ENCODE results near the gene MORF4L2.
"Not testable (repeated sequence)": the region's sequence is repeated elsewhere in the genome, so short reads cannot be mapped to it uniquely, and the experiment has no call there.

MORF4L2 gene

GRCh38 chrX:103666202-103667107 is 20.0 kb downstream of the MORF4L2 start:
- Histone ChIP-seq H3K27ac (no peak overlapping the region), H3K36me3 (ENCODE audit: insufficient read depth) (no peaks in the 10 kb centered on the region), H2AFZ (ENCODE audit: low read depth) (no peak overlapping the region), H3K4me3 (IDR thresholded peaks at IDR 0.05; ENCODE audit: insufficient read depth, low read depth, low read length) (no peak overlapping the region), H3K4me2 (no peak overlapping the region), H3K79me2 (ENCODE audit: insufficient read depth, low read depth) (no peaks in the 10 kb centered on the region), H3K4me1 (ENCODE audit: low read depth, poor library complexity, severe bottlenecking) (no peaks in the 10 kb centered on the region), H3K9ac (no peak overlapping the region), H3K27me3 (ENCODE audit: insufficient read depth, low read depth) (no peaks in the 10 kb centered on the region), H4K20me1 (ENCODE audit: insufficient read depth) (no peaks in the 10 kb centered on the region)
- no peak for TF ChIP-seq CTCF (conservative IDR thresholded peaks at IDR 0.05; ENCODE audit: low read depth, low read length)

- Histone ChIP-seq H3K9ac (no peak overlapping the region), H4K20me1 (ENCODE audit: insufficient read depth) (no peaks in the 10 kb centered on the region), H3K36me3 (ENCODE audit: insufficient read depth) (no peaks in the 10 kb centered on the region), H3K4me3 (IDR thresholded peaks at IDR 0.05; ENCODE audit: insufficient read depth, low read depth, low read length) (no peak overlapping the region), H3K27ac (no peak overlapping the region), H2AFZ (ENCODE audit: low read depth) (no peak overlapping the region), H3K79me2 (ENCODE audit: insufficient read depth, low read depth) (no peaks in the 10 kb centered on the region), H3K4me1 (ENCODE audit: low read depth, poor library complexity, severe bottlenecking) (no peaks in the 10 kb centered on the region), H3K27me3 (ENCODE audit: insufficient read depth, low read depth) (no peaks in the 10 kb centered on the region), H3K4me2 (no peak overlapping the region)
- no peak for TF ChIP-seq CTCF (conservative IDR thresholded peaks at IDR 0.05; ENCODE audit: low read depth, low read length)
These were observed 22.3 kb downstream of the MORF4L2 start for GRCh38 chrX:103663981-103664762.

DNA sequence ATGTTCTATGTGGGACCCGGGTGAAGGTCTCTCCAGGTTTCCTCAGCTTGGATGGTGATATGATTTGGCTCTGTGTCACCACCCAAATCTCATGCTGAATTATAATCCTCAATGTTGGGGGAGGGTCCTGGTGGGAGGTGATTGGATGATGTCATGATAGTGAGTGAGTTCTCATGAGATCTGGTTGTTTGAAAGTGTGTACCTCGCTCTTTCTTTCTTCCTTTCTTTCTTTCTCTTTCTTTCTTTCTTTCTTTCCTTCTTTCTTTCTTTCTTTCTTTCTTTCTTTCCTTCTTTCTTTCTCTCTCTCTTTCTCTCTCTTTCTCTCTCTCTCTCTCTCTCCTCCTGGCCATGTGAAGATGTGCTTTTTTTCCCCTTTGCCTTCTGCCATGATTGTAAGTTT is 27.0 kb downstream of the MORF4L2 start:
- not testable (repeated sequence) for H3K4me3 ChIP-seq (IDR thresholded peaks at IDR 0.05; ENCODE audit: insufficient read depth, low read depth, low read length); H2AFZ ChIP-seq (ENCODE audit: low read depth)

DNA sequence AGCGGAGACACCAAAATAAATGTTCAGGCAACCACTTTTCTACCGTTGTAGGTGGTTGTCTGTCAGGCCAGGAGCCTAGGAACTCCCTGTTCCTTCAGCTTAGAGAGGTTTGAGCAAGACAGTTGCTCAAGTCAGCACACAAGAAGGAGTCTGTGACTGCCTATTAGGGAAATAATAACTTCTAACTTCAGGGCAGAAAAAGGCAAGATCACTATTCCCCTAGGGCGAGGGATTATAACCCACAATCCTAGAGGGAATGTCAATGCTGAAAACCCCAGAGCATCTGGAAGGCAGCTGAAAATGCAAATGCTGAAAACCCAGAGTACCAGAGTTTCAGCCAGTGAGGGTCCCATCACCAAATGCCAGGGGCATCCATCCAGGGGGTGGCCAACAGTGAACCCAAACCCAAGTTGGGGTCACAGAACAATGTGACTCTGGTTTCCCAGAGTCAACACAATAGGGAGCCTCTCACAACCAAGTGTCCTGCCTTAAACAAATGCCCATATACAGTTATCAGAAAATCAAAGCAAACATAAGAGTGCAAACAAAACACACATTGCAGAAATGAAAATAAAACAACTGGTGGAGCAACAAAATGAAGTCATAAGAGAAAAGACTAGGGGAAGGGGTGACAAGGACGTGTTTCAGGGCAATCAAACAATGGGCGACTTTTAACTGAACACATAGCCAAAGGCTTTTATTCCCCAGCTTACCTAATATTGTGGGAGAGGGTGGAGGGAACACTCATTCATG is 27.6 kb downstream of the MORF4L2 start:
- H3K27me3 ChIP-seq (ENCODE audit: insufficient read depth, low read depth): no peaks in the 10 kb centered on the region
- H3K9ac ChIP-seq: no peak overlapping the region
- no peaks in the 10 kb centered on the region for H3K36me3 ChIP-seq (ENCODE audit: insufficient read depth)
- no peaks in the 10 kb centered on the region for H3K4me1 ChIP-seq (ENCODE audit: low read depth, poor library complexity, severe bottlenecking)
- no peaks in the 10 kb centered on the region for H4K20me1 ChIP-seq (ENCODE audit: insufficient read depth)
- TF ChIP-seq CTCF (conservative IDR thresholded peaks at IDR 0.05; ENCODE audit: low read depth, low read length): no peak
- H3K79me2 ChIP-seq (ENCODE audit: insufficient read depth, low read depth): no peaks in the 10 kb centered on the region
- no peak overlapping the region for H3K4me2 ChIP-seq
- H3K4me3 ChIP-seq (IDR thresholded peaks at IDR 0.05; ENCODE audit: insufficient read depth, low read depth, low read length): no peak overlapping the region
- no peak overlapping the region for H3K27ac ChIP-seq
- no peak overlapping the region for H2AFZ ChIP-seq (ENCODE audit: low read depth)

More for the DNA sequence above, 27.0 kb downstream of the MORF4L2 start:
- H4K20me1 ChIP-seq (ENCODE audit: insufficient read depth); H3K27ac ChIP-seq; H3K4me2 ChIP-seq; H3K79me2 ChIP-seq (ENCODE audit: insufficient read depth, low read depth); H3K9ac ChIP-seq; H3K36me3 ChIP-seq (ENCODE audit: insufficient read depth); H3K4me1 ChIP-seq (ENCODE audit: low read depth, poor library complexity, severe bottlenecking); H3K27me3 ChIP-seq (ENCODE audit: insufficient read depth, low read depth): not testable (repeated sequence)

GRCh38 chrX:103657066-103657465 is 29.4 kb downstream of the MORF4L2 start:
- not testable (repeated sequence) for H4K20me1 ChIP-seq (ENCODE audit: insufficient read depth); H3K27ac ChIP-seq; H3K4me2 ChIP-seq; H3K36me3 ChIP-seq (ENCODE audit: insufficient read depth); H3K9ac ChIP-seq; H3K4me1 ChIP-seq (ENCODE audit: low read depth, poor library complexity, severe bottlenecking); H3K27me3 ChIP-seq (ENCODE audit: insufficient read depth, low read depth); H2AFZ ChIP-seq (ENCODE audit: low read depth); H3K79me2 ChIP-seq (ENCODE audit: insufficient read depth, low read depth); H3K4me3 ChIP-seq (IDR thresholded peaks at IDR 0.05; ENCODE audit: insufficient read depth, low read depth, low read length)

Measured in KMS-11 (cell line).